Upper lobe of right lung (tissue), 1 donor: ENCODE data around the gene TMEM151A. TPM values are rescaled to one million over a fixed set of nuclear protein-coding genes. Genes with fewer than 3 reads are reported as not detected.
A peak's percentile ranks its signal among the peaks of the same experiment; 100 is the strongest.
"Not testable (repeated sequence)": the region's sequence is repeated elsewhere in the genome, so short reads cannot be mapped to it uniquely, and the experiment has no call there.

Source experiments
- ATAC-seq: fragments of 200-7000 bp; cut with Tn5 transposase; one replicate; pipeline ENCODE4 v1.9.1; 2020; ENCODE audit warnings: mild to moderate bottlenecking, moderate library complexity
- DNase-seq: peaks from one replicate; pipeline ENCODE4 v3.0.0-alpha.2; 2020
- H3K27ac ChIP-seq: fragments of 200-600 bp; one replicate; pipeline ENCODE4 v1.8.0; 2022
- H3K27me3 ChIP-seq: fragments of 200-600 bp; one replicate; pipeline ENCODE4 v1.8.0; 2022; ENCODE audit warnings: mild to moderate bottlenecking
- H3K36me3 ChIP-seq: fragments of 200-600 bp; one replicate; pipeline ENCODE4 v1.8.0; 2022
- H3K4me1 ChIP-seq: fragments of 200-600 bp; one replicate; pipeline ENCODE4 v1.8.0; 2022
- H3K4me3 ChIP-seq: fragments of 200-600 bp; one replicate; pipeline ENCODE4 v1.8.0; 2022; ENCODE audit warnings: mild to moderate bottlenecking
- H3K9me3 ChIP-seq: fragments of 200-600 bp; one replicate; pipeline ENCODE4 v1.8.0; 2022
- CTCF ChIP-seq: fragments of 200-600 bp; IDR thresholded peaks from one replicate; pipeline ENCODE4 v1.8.0; 2022; ENCODE audit warnings: antibody characterized with exemption
- intact Hi-C: fragments of 100-400 bp; cut with DNase I; formaldehyde crosslinking; loops from one replicate; pipeline ENCODE4 v1.11.0; 2022
- total RNA-seq: library from RNA; stranded (reverse); fragmentation: NEBNext Ultra II Directional; extraction: Animal tissue kit (Norgen Biotek cat#: 25700); gene quantifications from one replicate; pipeline ENCODE4 v1.2.1, GENCODE V29; 2021
- donor health status: DM: no; HTN: yes; CAD: no; lungs with severe emphysema.

The TMEM151A gene
- total RNA-seq, 1 donor from 2014 or later, result 0.41 TPM

GRCh38 chr11:66318600-66318970 lies 26.9 kb downstream of the TMEM151A start:
- Histone ChIP-seq H3K4me1 (peaks cover 23% of the 10 kb centered on the region), H3K36me3 (no peaks in the 10 kb centered on the region), H3K27me3 (no peaks in the 10 kb centered on the region), H3K4me3 (no peak overlapping the region), H3K27ac (peak overlapping the region; percentile 73), H3K9me3 (no peaks in the 10 kb centered on the region)
- ATAC-seq (no peak), DNase-seq (no peak)
- no peak for TF ChIP-seq CTCF
- intact Hi-C loops, result loop anchor here (10.0 kb wide), 1 partner anchor 66 kb away; no protein-coding TSS in a partner anchor

GRCh38 chr11:66320289-66320688 lies 28.6 kb downstream of the TMEM151A start:
- H3K27ac ChIP-seq, ATAC-seq, H3K36me3 ChIP-seq, H3K4me3 ChIP-seq, DNase-seq, H3K27me3 ChIP-seq, intact Hi-C loops, H3K9me3 ChIP-seq: not testable (repeated sequence)
- peaks cover 23% of the 10 kb centered on the region for H3K4me1 ChIP-seq

- H3K27me3 ChIP-seq, H3K4me3 ChIP-seq, DNase-seq, H3K36me3 ChIP-seq, intact Hi-C loops, H3K9me3 ChIP-seq, H3K27ac ChIP-seq, ATAC-seq: not testable (repeated sequence)
- peaks cover 23% of the 10 kb centered on the region for H3K4me1 ChIP-seq
Observed at GRCh38 chr11:66320748-66321147, 29.1 kb downstream of the TMEM151A start.

DNA sequence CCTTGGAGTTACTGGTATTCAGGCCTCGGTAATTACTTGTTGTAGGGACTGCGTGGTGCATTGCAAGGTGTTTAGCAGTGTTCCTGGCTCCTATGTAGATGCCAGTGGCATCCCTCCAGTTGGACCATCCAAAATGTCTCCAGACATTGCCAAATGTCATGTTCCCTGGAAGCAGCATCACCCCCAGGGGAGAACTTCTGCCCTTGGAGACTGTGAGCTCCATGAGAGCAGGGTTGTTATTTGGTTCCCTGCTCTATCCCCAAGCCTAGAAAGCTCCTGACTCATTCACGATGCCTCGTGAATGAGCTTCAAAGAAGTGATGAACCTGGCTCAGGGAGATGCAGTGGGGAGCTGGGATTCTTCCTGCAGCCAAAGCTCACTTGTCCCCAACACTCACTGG lies 29.9 kb downstream of the TMEM151A start:
- no peaks in the 10 kb centered on the region for H3K27me3 ChIP-seq
- H3K4me3 ChIP-seq, result no peak overlapping the region
- no peak overlapping the region for H3K27ac ChIP-seq
- H3K36me3 ChIP-seq, result no peaks in the 10 kb centered on the region
- TF ChIP-seq CTCF, result no peak
- intact Hi-C loops, result no loop called here
- DNase-seq, result no peak
- peaks cover 21% of the 10 kb centered on the region for H3K4me1 ChIP-seq
- ATAC-seq, result no peak
- H3K9me3 ChIP-seq, result no peaks in the 10 kb centered on the region

GRCh38 chr11:66322732-66323427 lies 31.2 kb downstream of the TMEM151A start:
- Histone ChIP-seq H3K36me3 (no peaks in the 10 kb centered on the region), H3K4me1 (peaks cover 20% of the 10 kb centered on the region), H3K9me3 (no peaks in the 10 kb centered on the region), H3K27ac (no peak overlapping the region), H3K27me3 (no peaks in the 10 kb centered on the region), H3K4me3 (no peak overlapping the region)
- TF ChIP-seq CTCF, result no peak
- no peak for DNase-seq
- no peak for ATAC-seq
- intact Hi-C loops, result no loop called here

DNA sequence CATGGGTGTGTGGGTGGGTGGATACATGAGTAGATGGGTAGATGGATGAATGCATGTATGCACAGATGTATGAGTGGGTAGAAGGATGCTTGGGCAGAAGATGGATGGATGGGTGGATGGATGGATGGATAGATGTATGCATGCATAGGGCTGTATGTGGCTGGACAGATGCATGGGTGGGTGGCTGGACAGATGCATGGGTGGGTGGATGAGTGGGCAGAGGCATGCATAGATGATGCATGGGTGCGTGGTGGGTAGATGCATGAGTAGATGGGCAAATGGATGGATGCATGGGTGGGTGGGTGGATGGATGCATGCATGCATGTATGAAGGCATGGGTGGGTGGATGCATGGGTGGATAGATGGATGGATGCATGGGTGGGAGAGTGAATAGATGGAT lies 32.0 kb downstream of the TMEM151A start:
- intact Hi-C loops, result no loop called here
- ATAC-seq (no peak), DNase-seq (no peak)
- H3K36me3 ChIP-seq, result no peaks in the 10 kb centered on the region
- H3K4me3 ChIP-seq, result no peak overlapping the region
- H3K9me3 ChIP-seq, result no peaks in the 10 kb centered on the region
- peaks cover 20% of the 10 kb centered on the region for H3K4me1 ChIP-seq
- H3K27ac ChIP-seq, result no peak overlapping the region
- no peak for TF ChIP-seq CTCF
- H3K27me3 ChIP-seq, result no peaks in the 10 kb centered on the region

- intact Hi-C loops, result no loop called here
- no peak overlapping the region for H3K27ac ChIP-seq
Observed at GRCh38 chr11:66324664-66325063, 33.0 kb downstream of the TMEM151A start.

More at GRCh38 chr11:66324664-66325063, 33.0 kb downstream of the TMEM151A start:
- TF ChIP-seq CTCF, result no peak
- Histone ChIP-seq H3K36me3 (no peaks in the 10 kb centered on the region), H3K27me3 (no peaks in the 10 kb centered on the region), H3K4me1 (peaks cover 21% of the 10 kb centered on the region), H3K4me3 (no peak overlapping the region), H3K9me3 (no peaks in the 10 kb centered on the region)
- ATAC-seq (no peak), DNase-seq (no peak)
